ENCODE measurements around the gene PRELP. TPM values are rescaled to one million over a fixed set of nuclear protein-coding genes. Genes with fewer than 3 reads are reported as not detected.

PRELP gene
- total RNA-seq, 2 donors from 2014 or later = 232 to 244 TPM

GRCh38 chr1:203453616-203454015 is 22.0 kb upstream of the PRELP start:
- Histone ChIP-seq H3K27me3 (replicated peaks; ENCODE audit: insufficient read depth) (no peaks in the 10 kb centered on the region), H3K4me1 (ENCODE audit: control insufficient read depth in 1 of 2, low read depth in 2 of 2) (peaks cover 0 to 12% of the 10 kb centered on the region in 2 donors), H3K36me3 (no peaks in the 10 kb centered on the region), H3K9me3 (no peaks in the 10 kb centered on the region), H3K4me3 (no peak overlapping the region), H3K27ac (no peak overlapping the region)
- ATAC-seq (ENCODE audit: insufficient number of reproducible peaks, low FRiP score, low read depth) = no peak
- no peak for TF ChIP-seq CTCF (IDR thresholded peaks at IDR 0.05)
- no peak for DNase-seq (ENCODE audit: low spot score)

GRCh38 chr1:203454986-203455471 is 20.6 kb upstream of the PRELP start:
- Histone ChIP-seq H3K4me1 (ENCODE audit: control insufficient read depth in 1 of 2, low read depth in 2 of 2) (peaks cover 0 to 4% of the 10 kb centered on the region in 2 donors), H3K9me3 (no peaks in the 10 kb centered on the region), H3K27me3 (replicated peaks; ENCODE audit: insufficient read depth) (no peaks in the 10 kb centered on the region), H3K27ac (no peak overlapping the region), H3K4me3 (no peak overlapping the region), H3K36me3 (no peaks in the 10 kb centered on the region)
- TF ChIP-seq CTCF (IDR thresholded peaks at IDR 0.05) = no peak
- DNase-seq (ENCODE audit: low spot score) = no peak
- ATAC-seq (ENCODE audit: insufficient number of reproducible peaks, low FRiP score, low read depth) = no peak

- ATAC-seq (ENCODE audit: insufficient number of reproducible peaks, low FRiP score, low read depth) (no peak), DNase-seq (ENCODE audit: low spot score) (no peak)
- no peaks in the 10 kb centered on the region for H3K4me1 ChIP-seq (ENCODE audit: control insufficient read depth in 1 of 2, low read depth in 2 of 2)
- TF ChIP-seq CTCF (IDR thresholded peaks at IDR 0.05) = no peak
- no peaks in the 10 kb centered on the region for H3K9me3 ChIP-seq
- H3K27me3 ChIP-seq (replicated peaks; ENCODE audit: insufficient read depth) = no peaks in the 10 kb centered on the region
- no peaks in the 10 kb centered on the region for H3K36me3 ChIP-seq
- H3K27ac ChIP-seq = no peak overlapping the region
- H3K4me3 ChIP-seq = no peak overlapping the region
These were observed 19.9 kb upstream of the PRELP start for GRCh38 chr1:203455706-203456105.

- Histone ChIP-seq H3K36me3 (no peaks in the 10 kb centered on the region), H3K4me3 (no peak overlapping the region), H3K9me3 (no peaks in the 10 kb centered on the region), H3K27ac (no peak overlapping the region), H3K27me3 (replicated peaks; ENCODE audit: insufficient read depth) (no peaks in the 10 kb centered on the region), H3K4me1 (ENCODE audit: control insufficient read depth in 1 of 2, low read depth in 2 of 2) (no peaks in the 10 kb centered on the region)
- ATAC-seq (ENCODE audit: insufficient number of reproducible peaks, low FRiP score, low read depth) (no peak), DNase-seq (ENCODE audit: low spot score) (no peak)
- TF ChIP-seq CTCF (IDR thresholded peaks at IDR 0.05) = no peak
These were observed 19.0 kb upstream of the PRELP start for GRCh38 chr1:203456577-203456976.

- Histone ChIP-seq H3K4me1 (ENCODE audit: control insufficient read depth in 1 of 2, low read depth in 2 of 2) (peaks cover 6 to 11% of the 10 kb centered on the region in 2 donors), H3K36me3 (no peaks in the 10 kb centered on the region), H3K27ac (no peak overlapping the region), H3K27me3 (replicated peaks; ENCODE audit: insufficient read depth) (no peaks in the 10 kb centered on the region), H3K9me3 (no peaks in the 10 kb centered on the region), H3K4me3 (no peak overlapping the region)
- no peak for DNase-seq (ENCODE audit: low spot score)
- TF ChIP-seq CTCF (IDR thresholded peaks at IDR 0.05) = no peak
- no peak for ATAC-seq (ENCODE audit: insufficient number of reproducible peaks, low FRiP score, low read depth)
These were observed 17.5 kb upstream of the PRELP start for GRCh38 chr1:203458078-203458477.

All from thoracic aorta (tissue), 2 donors.